Activated naive CD4-positive, alpha-beta T cell (primary cell): ENCODE data around the gene TEAD1.
"Not testable (repeated sequence)": the region's sequence is repeated elsewhere in the genome, so short reads cannot be mapped to it uniquely, and the experiment has no call there.

Source experiments
- DNase-seq, 4 experiments: peaks; one replicate each; lab custom pipeline; 2025; lab: John Stamatoyannopoulos, UW

Gene TEAD1

GRCh38 chr11:12737024-12737423 lies 62.8 kb downstream of the TEAD1 start:
- no peak for DNase-seq

- no peak for DNase-seq
Observed at GRCh38 chr11:12741671-12742216, 67.5 kb downstream of the TEAD1 start.

GRCh38 chr11:12743834-12744449 lies 69.7 kb downstream of the TEAD1 start:
- DNase-seq: no peak

GRCh38 chr11:12744826-12745502 lies 70.7 kb downstream of the TEAD1 start:
- no peak for DNase-seq

- no peak for DNase-seq
Observed at GRCh38 chr11:12745787-12746186, 71.6 kb downstream of the TEAD1 start.

- no peak for DNase-seq
Observed at GRCh38 chr11:12746593-12747097, 72.4 kb downstream of the TEAD1 start.

GRCh38 chr11:12748561-12748960 lies 74.3 kb downstream of the TEAD1 start:
- no peak for DNase-seq

GRCh38 chr11:12749442-12749841 lies 75.2 kb downstream of the TEAD1 start:
- DNase-seq: no peak

- DNase-seq: no peak
Observed at GRCh38 chr11:12750181-12750580, 76.0 kb downstream of the TEAD1 start.

GRCh38 chr11:12752868-12753524 lies 78.8 kb downstream of the TEAD1 start:
- no peak for DNase-seq

- no peak for DNase-seq
Observed at GRCh38 chr11:12754021-12754420, 79.8 kb downstream of the TEAD1 start.

- no peak for DNase-seq
Observed at GRCh38 chr11:12754582-12755234, 80.5 kb downstream of the TEAD1 start.

GRCh38 chr11:12755510-12756453 lies 81.6 kb downstream of the TEAD1 start:
- DNase-seq: no peak

GRCh38 chr11:12756454-12756806 lies 82.2 kb downstream of the TEAD1 start:
- DNase-seq: no peak

- DNase-seq: no peak
Observed at GRCh38 chr11:12756867-12757266, 82.6 kb downstream of the TEAD1 start.

GRCh38 chr11:12757416-12757815 lies 83.2 kb downstream of the TEAD1 start:
- DNase-seq: no peak

- DNase-seq: not testable (repeated sequence)
Observed at GRCh38 chr11:12758117-12758516, 83.9 kb downstream of the TEAD1 start.

- no peak for DNase-seq
Observed at GRCh38 chr11:12761029-12761428, 86.8 kb downstream of the TEAD1 start.

- DNase-seq: no peak
Observed at GRCh38 chr11:12762278-12762677, 88.1 kb downstream of the TEAD1 start.

GRCh38 chr11:12762696-12763324 lies 88.6 kb downstream of the TEAD1 start:
- DNase-seq: no peak
